ENCODE data around the gene ZNF821.
"Not testable (repeated sequence)": the region's sequence is repeated elsewhere in the genome, so short reads cannot be mapped to it uniquely, and the experiment has no call there.

The ZNF821 gene, protein sequence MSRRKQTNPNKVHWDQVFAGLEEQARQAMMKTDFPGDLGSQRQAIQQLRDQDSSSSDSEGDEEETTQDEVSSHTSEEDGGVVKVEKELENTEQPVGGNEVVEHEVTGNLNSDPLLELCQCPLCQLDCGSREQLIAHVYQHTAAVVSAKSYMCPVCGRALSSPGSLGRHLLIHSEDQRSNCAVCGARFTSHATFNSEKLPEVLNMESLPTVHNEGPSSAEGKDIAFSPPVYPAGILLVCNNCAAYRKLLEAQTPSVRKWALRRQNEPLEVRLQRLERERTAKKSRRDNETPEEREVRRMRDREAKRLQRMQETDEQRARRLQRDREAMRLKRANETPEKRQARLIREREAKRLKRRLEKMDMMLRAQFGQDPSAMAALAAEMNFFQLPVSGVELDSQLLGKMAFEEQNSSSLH

DNA sequence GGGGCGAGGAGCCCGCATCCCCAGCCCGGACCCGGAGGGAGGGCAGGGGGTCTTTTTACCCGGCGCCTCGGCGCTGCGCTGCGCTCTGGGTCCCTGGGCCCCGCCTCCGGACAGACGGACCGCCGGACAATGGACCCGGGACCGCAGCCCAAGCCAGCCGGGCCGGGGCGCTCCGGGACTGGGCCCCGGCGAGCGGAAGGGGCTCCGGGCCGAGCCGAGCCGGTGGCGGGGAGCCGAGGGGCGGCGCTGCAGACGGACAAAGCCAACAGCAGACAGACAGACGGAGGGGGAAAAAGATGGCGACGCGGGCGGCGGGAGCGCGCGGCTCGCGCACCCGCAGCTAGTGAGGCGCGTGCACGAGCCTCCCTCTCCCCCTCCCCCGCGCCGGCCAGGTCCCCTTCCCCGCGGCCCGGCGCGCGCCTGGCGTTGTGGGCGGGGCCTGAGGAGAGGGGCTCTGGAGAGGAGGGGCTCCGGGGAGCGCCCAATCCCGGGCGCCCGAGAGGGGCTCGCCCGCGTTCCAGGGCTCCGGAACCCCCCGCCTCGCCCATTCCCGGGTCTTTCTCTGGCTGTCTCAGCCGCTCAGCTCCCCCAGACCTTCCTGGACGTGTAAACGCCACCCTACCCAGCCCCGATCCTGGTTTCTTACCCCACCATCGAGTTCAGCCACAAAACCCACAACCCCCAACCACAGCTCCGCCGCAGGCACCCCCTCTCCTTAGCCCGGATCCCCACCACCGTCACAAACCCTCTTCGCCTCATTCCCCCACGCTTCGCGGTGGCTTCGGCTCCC lies at the start of gene ZNF821:
TSS of gene ZNF821 (minus strand) at position 334 of the 790 bp plus-strand sequence. CDS start 4,236 bp downstream, outside the sequence.
- in situ Hi-C loops (cut with HindIII; ENCODE audit: low sequenced_read_pairs) = no loop called here

DNA sequence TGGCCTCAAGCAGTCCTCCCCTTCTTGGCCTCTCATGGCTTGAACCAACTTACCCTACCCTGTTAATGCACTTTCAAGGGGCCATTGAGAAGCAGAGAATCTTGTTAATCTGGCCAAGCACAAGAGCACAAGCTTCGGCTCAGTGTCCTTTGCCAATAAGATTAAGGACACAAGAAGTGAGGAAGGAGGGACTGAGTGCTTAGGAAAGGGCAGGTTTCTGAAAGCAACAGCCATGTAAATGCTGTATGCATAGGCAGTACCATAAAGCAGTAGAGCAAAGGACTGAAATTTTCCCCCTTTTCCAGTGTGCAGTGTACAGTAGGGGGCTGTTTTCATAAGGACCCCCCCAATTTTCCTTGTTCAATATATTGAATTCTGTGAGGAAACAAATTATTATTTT lies 49.0 kb upstream of the ZNF821 start:
- in situ Hi-C loops (cut with HindIII; ENCODE audit: low sequenced_read_pairs) = loop anchor here (5.0 kb wide), 1 partner anchor 101 kb away; no protein-coding TSS in a partner anchor

DNA sequence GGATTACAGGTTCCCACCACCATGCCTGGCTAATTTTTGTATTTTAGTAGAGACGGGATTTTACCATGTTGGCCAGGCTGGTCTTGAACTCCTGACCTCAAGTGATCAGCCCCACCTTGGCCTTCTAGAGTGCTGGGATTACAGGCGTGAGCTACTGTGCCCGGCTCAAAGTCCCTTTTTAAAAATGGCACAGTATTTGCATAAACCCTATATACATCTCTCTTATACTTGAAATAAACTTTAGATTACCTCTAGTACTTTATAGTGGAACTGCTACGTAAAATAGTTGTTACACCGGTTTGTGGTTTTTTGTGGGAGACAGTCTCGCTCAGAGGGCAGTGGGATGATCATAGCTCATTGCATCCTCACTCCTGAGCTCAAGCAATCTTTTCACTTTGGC lies 47.6 kb upstream of the ZNF821 start:
- in situ Hi-C loops (cut with HindIII; ENCODE audit: low sequenced_read_pairs) = loop anchor here (5.0 kb wide), 1 partner anchor 99 kb away; no protein-coding TSS in a partner anchor

DNA sequence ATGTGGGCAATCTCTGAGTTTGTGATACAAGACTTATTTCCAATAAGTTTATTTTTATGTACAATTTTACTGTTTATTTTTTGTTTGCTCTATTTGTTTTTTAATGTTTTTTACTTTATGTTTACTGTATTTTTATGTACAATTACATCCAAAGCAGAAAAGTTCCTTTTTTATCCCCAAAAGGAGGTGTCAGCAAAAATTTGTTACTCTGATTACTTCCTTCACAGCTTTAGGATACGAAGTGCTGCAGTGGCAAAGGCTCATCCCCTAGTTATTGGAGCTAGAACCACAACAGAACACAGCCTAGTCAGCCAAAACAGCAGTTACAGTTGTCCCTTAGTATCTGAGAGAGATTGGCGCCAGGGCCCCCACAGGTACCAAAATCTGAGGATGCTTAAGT lies 47.0 kb upstream of the ZNF821 start:
- in situ Hi-C loops (cut with HindIII; ENCODE audit: low sequenced_read_pairs) = loop anchor here (5.0 kb wide), 1 partner anchor 99 kb away; no protein-coding TSS in a partner anchor

DNA sequence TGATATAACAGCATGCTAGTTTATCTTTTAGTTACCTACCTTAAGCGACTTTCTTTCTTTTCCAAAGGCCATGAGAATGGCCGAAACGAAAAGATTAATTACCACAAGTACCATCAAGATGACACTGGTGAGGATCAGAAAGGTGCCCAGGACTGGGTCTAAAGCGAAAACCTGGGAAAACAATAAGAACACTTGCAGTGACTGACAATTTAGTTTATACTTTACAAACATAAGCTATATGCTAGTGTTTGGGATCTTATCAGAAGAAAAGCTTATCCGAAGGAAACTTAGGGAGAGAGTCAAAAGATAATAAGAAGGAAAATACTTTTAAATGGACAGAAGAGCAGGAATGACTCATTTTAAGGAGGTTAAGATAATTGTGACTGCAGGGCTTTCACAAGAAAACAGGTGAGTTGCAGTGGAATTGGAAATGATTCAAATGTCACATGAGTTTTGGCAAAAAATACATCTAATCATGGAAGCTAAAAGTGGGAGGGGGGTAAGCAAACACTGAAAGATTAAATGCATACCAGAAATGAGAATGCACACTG lies 46.1 kb upstream of the ZNF821 start:
- in situ Hi-C loops (cut with HindIII; ENCODE audit: low sequenced_read_pairs) = loop anchor here (5.0 kb wide), 1 partner anchor 98 kb away; no protein-coding TSS in a partner anchor

DNA sequence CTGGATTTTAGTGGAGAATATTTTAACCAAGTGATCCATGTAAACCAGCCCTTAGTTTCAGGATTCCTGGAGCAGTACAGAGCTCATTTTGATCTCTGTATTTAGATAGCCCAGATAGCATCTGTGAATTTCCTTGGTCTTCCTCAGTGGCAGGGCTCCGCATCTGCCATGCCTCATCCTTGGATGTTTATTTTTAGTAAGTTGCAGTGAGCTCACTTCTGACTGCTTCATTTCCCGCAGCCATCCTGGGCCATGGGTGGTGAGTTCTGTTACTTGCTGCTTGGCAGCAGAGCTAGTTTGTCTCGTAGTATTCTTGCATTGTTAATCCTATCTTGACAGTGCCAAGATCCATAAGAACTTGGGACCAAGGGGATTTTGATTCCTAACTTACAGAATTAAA lies 45.1 kb upstream of the ZNF821 start:
- in situ Hi-C loops (cut with HindIII; ENCODE audit: low sequenced_read_pairs) = no loop called here

DNA sequence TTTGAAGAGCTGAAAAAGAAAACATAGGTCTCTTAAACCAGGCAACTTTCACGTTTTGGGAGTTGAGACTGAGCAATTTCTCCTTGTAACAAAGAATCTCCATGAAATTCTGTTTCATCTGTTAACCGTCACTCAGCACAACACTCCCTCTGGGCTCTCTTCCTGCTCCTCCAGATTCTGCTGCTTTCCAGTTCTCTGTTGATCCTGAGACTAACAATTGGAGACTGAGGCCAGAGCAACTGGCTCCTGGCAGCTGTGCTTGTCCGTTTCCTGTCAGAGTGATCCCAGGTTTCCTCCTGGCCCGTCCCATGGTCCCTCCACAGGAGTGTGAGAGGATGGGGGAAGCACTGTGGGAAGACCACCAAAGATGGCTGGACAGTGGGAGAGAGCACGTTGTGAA lies 43.8 kb upstream of the ZNF821 start:
- in situ Hi-C loops (cut with HindIII; ENCODE audit: low sequenced_read_pairs) = no loop called here

DNA sequence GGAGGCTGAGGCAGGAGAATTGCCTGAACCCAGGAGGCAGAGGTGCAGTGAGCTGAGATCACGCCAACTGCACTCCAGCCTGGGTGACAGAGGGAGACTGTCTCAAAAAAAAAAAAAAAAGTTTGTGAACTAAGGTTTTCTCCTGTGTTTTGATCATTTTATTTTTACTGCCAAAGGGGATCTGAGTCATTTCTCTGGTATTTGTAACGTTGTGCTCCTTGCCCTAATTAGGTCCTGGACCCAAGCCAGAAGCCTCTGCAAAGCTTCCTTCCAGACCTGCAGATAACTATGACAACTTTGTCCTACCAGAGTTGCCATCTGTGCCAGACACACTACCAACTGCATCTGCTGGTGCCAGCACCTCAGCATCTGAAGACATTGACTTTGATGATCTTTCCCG lies 43.4 kb upstream of the ZNF821 start:
- in situ Hi-C loops (cut with HindIII; ENCODE audit: low sequenced_read_pairs) = no loop called here

DNA sequence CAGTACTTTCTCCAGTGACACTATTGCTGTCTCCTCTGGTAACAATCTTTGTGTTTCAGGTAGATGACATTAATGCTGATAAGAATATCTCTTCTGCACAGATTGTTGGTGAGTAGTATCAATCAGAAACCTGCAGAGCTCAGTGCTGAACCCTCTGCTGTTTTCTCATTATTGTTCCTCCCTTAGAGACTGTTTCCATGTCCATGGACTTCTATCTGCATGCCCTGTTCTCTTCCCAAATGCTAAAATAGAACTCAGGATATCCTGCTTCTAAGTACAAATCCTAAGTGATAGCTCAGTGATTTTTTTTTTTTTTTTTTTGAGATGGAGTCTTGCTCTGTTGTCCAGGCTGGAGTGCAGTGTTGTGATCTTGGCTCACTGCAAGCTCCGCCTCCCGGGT lies 40.7 kb upstream of the ZNF821 start:
- in situ Hi-C loops (cut with HindIII; ENCODE audit: low sequenced_read_pairs) = loop anchor here (5.0 kb wide), 1 partner anchor 52 kb away; no protein-coding TSS in a partner anchor

DNA sequence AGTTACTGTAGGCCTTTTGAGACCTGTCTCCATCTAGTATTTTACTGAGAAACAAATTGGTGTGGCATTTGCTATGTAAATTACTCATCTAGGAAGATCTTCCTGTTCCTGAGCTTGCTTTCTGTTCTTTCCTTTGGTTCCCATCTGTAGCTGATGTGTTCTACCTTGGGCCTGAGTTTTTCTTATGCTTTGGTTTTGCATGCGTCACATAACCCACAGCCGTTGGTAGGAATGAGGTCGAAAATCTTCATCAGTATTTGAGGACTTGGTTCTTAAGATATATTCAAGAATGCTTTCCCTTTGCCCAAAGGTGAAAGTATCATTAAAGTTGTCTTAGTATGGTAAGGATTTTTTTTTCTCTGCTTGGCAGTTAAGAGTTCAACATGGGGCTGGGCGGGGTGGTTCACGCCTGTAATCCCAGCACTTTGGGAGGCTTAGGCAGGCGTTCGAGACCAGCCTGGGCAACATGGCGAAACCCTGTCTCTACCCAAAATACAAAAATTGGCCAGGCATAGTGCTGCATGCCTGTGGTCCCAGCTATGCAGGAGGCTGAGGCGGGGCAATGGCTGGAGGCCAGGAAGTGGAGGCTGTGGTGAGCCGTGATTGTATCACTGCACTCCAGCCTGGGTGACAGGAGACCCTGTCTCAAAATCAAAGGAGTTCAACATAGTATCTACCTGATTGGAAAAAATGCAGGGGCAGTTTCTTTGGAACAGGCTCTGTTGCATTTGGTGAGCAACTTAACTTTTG lies 40.1 kb upstream of the ZNF821 start:
- in situ Hi-C loops (cut with HindIII; ENCODE audit: low sequenced_read_pairs) = loop anchor here (5.0 kb wide), 1 partner anchor 52 kb away; no protein-coding TSS in a partner anchor

DNA sequence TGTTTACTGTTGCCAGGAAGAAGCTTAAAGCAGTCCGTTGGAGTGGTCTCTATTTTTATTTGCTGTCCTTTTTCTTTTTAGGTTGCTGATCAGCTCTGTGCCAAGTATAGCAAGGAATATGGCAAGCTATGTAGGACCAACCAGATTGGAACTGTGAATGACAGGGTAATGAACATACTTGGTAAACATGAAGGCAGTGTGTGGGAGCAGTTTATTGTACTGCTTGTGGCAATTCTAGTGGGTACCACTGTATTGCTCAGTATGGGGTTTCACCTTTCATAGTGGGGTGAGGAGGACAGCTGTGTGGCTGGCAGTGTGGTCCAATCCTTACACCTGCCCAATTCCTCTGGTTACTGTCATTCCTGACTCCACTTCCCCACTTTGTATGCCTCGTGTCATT lies 36.7 kb upstream of the ZNF821 start:
- in situ Hi-C loops (cut with HindIII; ENCODE audit: low sequenced_read_pairs) = loop anchor here (5.0 kb wide), 1 partner anchor 48 kb away; no protein-coding TSS in a partner anchor

DNA sequence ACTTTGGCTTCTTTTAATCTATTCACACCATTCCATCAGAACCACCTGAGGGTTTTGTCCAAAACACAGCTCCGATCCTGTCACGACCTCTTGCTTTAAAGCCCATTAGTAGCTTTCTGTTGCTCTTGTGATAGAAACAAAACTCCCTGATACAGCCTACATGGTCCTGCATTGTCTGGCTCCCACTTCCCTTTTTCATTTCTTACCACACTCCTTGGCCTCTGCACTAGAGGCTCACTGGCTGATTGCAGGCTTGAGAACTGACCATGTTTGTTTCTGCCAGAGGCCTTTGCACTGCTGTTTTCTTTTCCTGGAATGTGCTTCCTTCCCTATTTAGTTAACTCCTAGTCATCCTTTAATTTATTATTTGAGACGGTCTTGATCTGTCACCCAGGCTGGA lies 35.1 kb upstream of the ZNF821 start:
- in situ Hi-C loops (cut with HindIII; ENCODE audit: low sequenced_read_pairs) = no loop called here

DNA sequence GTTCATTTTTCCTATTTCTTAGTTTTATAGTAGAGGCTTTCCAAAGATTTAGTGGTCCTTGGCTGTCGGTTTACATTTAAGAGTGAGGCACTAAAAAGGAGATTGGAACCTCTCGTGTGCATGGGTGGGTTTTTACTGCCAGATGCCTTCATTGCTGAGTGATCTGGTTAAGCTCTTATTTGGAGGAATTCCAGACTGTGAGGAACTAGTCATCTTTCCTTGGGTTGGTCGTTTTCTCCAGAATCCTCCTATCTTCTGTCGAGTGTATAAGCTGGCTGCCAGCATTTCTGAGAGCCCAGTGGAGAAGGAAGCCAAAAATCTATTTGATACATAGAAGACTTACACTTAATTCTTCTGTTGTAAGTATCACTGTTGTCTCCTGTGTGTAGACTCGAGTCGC lies 33.9 kb upstream of the ZNF821 start:
- in situ Hi-C loops (cut with HindIII; ENCODE audit: low sequenced_read_pairs) = no loop called here

DNA sequence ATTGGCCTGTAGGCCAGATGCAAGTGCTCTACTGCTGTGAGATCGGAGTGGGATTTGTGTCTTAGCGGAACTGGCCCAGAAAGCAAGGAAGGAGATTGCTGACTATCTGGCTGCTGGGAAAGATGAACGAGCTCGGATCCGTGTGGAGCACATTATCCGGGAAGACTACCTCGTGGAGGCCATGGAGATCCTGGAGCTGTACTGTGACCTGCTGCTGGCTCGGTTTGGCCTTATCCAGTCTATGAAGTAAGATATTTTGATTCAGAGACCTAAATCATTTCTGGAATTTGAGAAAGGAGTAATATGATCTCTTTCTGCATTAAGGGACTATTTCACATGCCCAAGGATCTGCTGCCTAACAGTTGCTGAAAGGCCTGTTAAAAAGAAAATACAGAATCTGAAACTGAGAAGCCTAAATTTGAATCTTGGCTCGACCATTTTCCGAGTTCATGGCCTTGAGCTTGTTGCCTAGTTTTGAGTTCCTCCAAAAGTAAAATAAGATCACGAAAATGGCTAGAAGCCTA lies 32.5 kb upstream of the ZNF821 start:
- in situ Hi-C loops (cut with HindIII; ENCODE audit: low sequenced_read_pairs) = no loop called here

DNA sequence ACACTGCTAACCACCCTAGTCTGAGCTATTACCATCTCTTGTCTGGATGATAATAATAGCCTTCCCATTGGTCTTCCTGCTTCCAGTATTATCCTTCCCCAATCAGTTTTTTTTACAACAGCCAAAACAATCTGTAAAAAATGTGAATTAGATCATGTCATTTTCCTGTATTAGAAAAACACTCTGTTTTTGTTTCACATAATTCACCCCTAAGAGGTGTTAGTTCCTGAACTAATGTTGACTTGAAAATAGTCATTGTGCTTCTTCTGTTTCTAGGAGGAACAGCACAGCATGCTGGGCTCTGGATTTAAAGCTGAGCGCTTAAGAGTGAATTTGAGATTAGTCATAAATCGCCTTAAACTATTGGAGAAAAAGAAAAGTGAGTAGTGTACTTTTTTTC lies 31.4 kb upstream of the ZNF821 start:
- in situ Hi-C loops (cut with HindIII; ENCODE audit: low sequenced_read_pairs) = no loop called here

DNA sequence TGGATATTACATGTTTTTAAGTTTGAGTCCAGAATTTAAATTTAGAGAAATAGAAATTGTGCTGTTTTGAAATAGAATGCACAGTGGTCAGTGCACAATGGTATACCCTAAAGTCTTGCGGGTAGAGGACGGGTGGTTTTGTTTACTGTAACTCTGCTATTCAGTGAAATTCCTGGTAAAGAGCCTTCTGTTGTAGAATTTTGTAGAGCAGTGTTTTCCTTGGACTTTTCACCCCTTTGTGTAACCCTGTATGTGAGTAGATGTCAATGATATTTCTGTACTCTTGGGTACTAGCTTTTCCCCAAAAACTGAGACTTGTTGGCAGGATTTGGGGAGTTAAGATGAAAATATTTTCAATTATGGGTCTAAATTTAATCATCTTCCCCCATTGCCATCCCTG lies 30.8 kb upstream of the ZNF821 start:
- in situ Hi-C loops (cut with HindIII; ENCODE audit: low sequenced_read_pairs) = no loop called here

DNA sequence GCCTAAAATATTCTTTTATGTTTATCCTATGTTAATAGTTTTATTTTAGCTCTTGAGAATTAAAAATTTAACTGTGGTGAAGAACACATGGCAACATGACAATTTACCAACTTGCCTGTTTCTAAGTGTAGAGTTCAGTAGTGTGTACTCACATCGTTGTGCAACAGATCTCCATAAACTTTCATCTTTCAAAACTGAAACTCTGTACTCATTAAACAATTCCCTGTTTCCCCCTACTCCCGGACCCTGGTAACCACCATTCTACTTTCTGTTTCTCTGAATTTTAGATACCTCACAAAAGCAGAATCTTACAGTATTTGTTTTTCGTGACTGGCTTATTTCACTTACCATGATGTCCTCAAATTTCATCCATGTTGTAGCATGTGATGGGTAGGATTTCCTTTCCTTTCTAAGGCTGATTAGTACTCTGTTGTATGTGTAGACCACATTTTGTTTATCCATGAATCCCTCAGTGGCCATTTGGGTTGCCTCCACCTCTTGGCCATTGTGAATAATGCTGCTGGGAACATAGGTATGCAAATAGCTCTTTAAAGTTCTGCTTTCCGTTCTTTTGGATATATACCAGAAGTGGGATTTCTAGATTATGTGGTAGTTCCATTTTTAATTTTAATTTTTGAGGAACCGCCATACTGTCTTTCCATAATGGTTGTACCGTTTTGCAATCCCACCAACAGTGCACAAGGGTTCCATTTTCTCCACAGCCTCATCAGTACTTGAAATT lies 28.7 kb upstream of the ZNF821 start:
- in situ Hi-C loops (cut with HindIII; ENCODE audit: low sequenced_read_pairs) = no loop called here

DNA sequence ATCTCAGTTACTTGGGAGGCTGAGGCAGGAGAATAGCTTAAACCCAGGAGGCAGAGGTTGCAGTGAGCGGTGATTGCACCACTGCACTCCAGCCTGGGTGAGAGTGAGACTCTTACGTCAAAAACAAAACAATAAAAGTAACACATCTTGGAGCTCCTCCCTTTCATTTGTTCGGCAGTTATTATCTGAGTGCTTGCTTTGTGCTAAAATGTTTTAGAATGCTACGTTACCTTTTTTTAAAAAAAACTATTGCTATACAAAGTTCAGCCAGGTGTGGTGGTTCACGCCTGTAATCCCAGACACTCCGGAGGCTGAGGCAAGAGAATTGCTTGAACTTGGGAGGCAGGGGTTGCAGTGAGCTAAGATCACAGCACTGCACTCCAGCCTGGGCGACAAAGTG lies 27.1 kb upstream of the ZNF821 start:
- in situ Hi-C loops (cut with HindIII; ENCODE audit: low sequenced_read_pairs) = no loop called here

DNA sequence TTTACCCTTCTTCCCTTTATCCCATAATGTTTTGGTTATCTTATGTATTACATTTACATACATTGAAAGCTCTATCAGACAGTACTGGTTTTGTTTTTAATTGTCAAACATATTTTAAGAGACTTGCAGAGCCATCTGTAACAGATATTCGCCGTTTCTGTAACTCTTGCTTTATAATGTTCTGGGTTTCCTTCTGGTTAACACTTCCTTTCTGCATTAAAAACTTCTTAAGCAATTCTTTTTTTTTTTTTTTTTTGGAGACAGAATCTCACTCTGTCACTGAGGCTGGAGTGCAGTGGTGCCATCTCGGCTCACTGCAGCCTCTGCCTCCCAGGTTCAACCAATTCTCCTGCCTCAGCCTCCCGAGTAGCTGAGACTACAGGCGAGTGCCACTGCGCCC lies 21.8 kb upstream of the ZNF821 start:
- in situ Hi-C loops (cut with HindIII; ENCODE audit: low sequenced_read_pairs) = not testable (repeated sequence)

DNA sequence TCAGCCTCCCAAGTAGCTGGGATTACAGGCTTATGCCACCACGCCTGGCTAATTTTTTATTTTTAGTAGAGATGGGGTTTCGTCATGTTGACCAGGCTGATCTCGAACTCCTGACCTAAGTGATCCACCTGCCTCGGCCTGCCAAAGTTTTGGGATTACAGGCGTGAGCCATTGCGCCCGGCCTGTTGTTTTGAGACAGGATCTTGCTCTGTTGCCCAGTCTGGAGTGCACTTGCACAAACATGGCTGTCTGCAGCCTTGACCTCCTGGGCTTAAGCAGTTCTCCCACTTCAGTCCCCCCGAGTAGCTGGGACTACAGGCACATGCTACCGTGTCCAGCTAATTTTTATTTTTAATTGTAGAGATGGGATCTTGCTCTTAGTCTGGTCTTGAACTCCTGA lies 20.3 kb upstream of the ZNF821 start:
- in situ Hi-C loops (cut with HindIII; ENCODE audit: low sequenced_read_pairs) = no loop called here

Data from endothelial cell of hepatic sinusoid (primary cell).